Karpas-422 (cell line): ENCODE results near the gene MMP7. TPM values are rescaled to one million over a fixed set of nuclear protein-coding genes. Genes with fewer than 3 reads are reported as not detected.
"Not testable (repeated sequence)": the region's sequence is repeated elsewhere in the genome, so short reads cannot be mapped to it uniquely, and the experiment has no call there.

Experiments
- DNase-seq: peaks from one replicate; pipeline ENCODE4 v3.0.0-alpha.2; 2015
- H2AFZ ChIP-seq: fragments of 200-600 bp; sonication (generic); 2 replicates; pipeline ENCODE4 v1.6.1; 2014; ENCODE audit warnings: antibody characterized with exemption, low read length, mixed read lengths
- H3K27ac ChIP-seq: fragments of 200-600 bp; sonication (generic); 2 replicates; pipeline ENCODE4 v1.5.1; 2014; ENCODE audit warnings: mild to moderate bottlenecking, low read length, moderate library complexity
- H3K27me3 ChIP-seq: fragments of 200-600 bp; sonication (generic); 2 replicates; pipeline ENCODE4 v1.6.1; 2014; ENCODE audit warnings: low read length, mixed read lengths
- H3K36me3 ChIP-seq: fragments of 200-600 bp; sonication (generic); 2 replicates; pipeline ENCODE4 v1.6.1; 2014; ENCODE audit warnings: low read length, mixed read lengths; ENCODE audit not compliant: insufficient read depth
- H3K4me1 ChIP-seq: fragments of 200-600 bp; sonication (generic); 2 replicates; pipeline ENCODE4 v1.6.1; 2014; ENCODE audit warnings: mild to moderate bottlenecking, low read length, mixed read lengths
- H3K4me2 ChIP-seq: fragments of 200-600 bp; sonication (generic); 2 replicates; pipeline ENCODE4 v1.6.1; 2014; ENCODE audit warnings: low read length, low read depth, mild to moderate bottlenecking; ENCODE audit not compliant: poor library complexity, severe bottlenecking
- H3K4me3 ChIP-seq: fragments of 200-600 bp; sonication (generic); 2 replicates; pipeline ENCODE4 v1.5.1; 2014; ENCODE audit warnings: mild to moderate bottlenecking, antibody characterized with exemption, low read length, mixed read lengths
- H3K79me2 ChIP-seq: fragments of 200-600 bp; sonication (generic); 2 replicates; pipeline ENCODE4 v1.6.1; 2014; ENCODE audit warnings: mild to moderate bottlenecking, low read length, mixed read lengths
- H3K9ac ChIP-seq: fragments of 200-600 bp; sonication (generic); 2 replicates; pipeline ENCODE4 v1.6.0; 2014; ENCODE audit warnings: low read length
- H3K9me2 ChIP-seq: fragments of 200-600 bp; sonication (generic), shearing (Covaris generic); replicated peaks from 2 replicates; pipeline ENCODE4 v1.6.0; 2014; ENCODE audit warnings: mild to moderate bottlenecking, low read length, moderate library complexity; ENCODE audit not compliant: insufficient read depth
- H3K9me3 ChIP-seq: fragments of 300-700, 200-600 bp; sonication (generic); 2 replicates; pipeline ENCODE4 v1.6.1; 2014; ENCODE audit warnings: low read length, mixed read lengths
- H4K20me1 ChIP-seq: fragments of 200-600 bp; sonication (generic); 2 replicates; pipeline ENCODE4 v1.6.1; 2014; ENCODE audit warnings: mild to moderate bottlenecking, antibody characterized with exemption, low read length, low read depth; ENCODE audit not compliant: insufficient read depth
- total RNA-seq: library from RNA; depleted of rRNA; stranded (reverse); fragments of >200 nt; shearing (Covaris generic); gene quantifications from 2 replicates; pipeline ENCODE4 v1.2.3, GENCODE V29; 2014; ENCODE audit warnings: low replicate concordance

The MMP7 gene
- total RNA-seq, 1 experiment from 2014 or later: 0.34 TPM

DNA sequence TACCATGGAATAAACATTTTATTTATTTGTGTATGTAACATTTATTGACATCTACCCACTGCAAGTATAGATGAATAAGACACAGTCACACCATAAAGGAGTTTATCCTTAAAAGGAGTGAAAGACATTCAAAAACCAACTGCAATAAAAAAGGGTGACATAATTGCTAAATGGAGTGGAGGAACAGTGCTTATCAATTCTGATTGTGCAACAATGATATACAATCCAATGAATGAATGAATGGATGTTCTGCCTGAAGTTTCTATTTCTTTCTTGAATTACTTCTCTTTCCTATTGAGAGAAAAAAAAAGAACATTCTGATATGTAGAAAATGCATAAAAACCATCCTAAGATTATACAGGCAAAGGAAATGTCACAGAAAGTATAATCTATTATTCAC is 10.0 kb downstream of the MMP7 start:
- Histone ChIP-seq H3K4me2 (no peak overlapping the region), H3K4me3 (no peak overlapping the region), H3K9ac (no peak overlapping the region), H3K36me3 (no peaks in the 10 kb centered on the region), H3K9me3 (no peaks in the 10 kb centered on the region), H2AFZ (no peak overlapping the region), H3K79me2 (no peaks in the 10 kb centered on the region), H3K4me1 (no peaks in the 10 kb centered on the region), H4K20me1 (no peaks in the 10 kb centered on the region), H3K9me2 (no peaks in the 10 kb centered on the region), H3K27me3 (no peaks in the 10 kb centered on the region), H3K27ac (no peak overlapping the region)
- DNase-seq: no peak

DNA sequence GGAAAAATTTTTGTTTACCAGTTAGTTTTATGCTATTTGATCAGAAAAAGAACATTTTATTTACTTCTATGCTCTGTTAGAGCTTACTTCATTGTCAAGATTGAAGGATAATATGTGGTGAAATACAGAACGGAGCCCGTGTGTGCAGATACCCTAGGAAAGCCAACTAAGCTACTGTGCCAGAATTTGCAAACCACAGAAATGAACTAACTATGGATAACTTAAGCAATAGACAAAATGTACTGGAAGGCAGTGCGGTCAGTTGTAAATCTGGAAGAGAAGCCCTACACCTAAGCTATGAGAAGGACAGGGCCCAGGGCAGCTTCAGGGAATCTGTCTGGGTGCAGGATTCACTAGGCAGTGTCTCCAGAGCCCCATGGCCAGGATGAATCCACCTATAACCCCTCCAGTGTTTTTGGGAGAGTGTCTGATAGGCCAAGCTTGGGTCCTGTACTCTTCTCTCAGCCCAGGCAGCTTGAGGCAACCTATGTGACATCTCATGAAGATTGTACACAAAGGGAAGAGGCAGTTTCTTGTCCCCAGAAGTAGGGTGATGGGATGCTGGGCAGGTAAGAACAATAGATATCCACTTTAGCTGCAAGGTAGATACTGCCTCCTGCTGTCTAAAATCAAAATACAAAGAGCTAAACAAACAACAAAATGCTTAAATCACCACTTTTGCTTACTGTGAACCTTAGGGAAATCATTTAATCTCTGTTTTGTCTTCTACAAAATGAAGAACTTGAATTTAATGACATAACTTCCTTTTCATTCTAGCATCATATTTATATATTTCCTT is 12.1 kb downstream of the MMP7 start:
- Histone ChIP-seq H4K20me1 (no peaks in the 10 kb centered on the region), H2AFZ (no peak overlapping the region), H3K4me1 (no peaks in the 10 kb centered on the region), H3K4me3 (no peak overlapping the region), H3K9me3 (no peaks in the 10 kb centered on the region), H3K9me2 (no peaks in the 10 kb centered on the region), H3K27ac (no peak overlapping the region), H3K27me3 (no peaks in the 10 kb centered on the region), H3K4me2 (no peak overlapping the region), H3K9ac (no peak overlapping the region), H3K36me3 (no peaks in the 10 kb centered on the region), H3K79me2 (no peaks in the 10 kb centered on the region)
- peak; percentile 59 for DNase-seq

DNA sequence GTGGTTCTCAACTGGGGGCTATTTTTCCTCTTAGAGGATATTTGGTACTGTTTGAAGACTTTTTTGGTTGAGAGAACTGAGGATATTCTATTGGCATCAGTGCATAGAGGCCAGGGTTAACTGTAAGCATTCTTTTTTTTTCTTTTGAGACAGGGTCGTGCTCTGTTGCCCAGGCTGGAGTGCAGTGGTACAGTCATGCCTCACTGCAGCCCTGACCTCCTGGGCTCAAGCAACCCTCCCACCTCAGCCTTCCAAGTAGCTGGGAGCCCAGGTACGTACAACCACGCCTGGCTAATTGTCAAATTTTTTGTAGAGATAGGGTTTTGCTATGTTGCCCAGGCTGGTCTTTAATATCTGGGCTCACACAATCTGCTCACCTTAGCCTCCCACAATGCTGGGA is 12.9 kb downstream of the MMP7 start:
- Histone ChIP-seq H4K20me1 (no peaks in the 10 kb centered on the region), H3K4me2 (no peak overlapping the region), H3K9me3 (no peaks in the 10 kb centered on the region), H3K9me2 (no peaks in the 10 kb centered on the region), H3K9ac (no peak overlapping the region), H3K4me3 (no peak overlapping the region), H3K27me3 (no peaks in the 10 kb centered on the region), H2AFZ (no peak overlapping the region), H3K79me2 (no peaks in the 10 kb centered on the region), H3K4me1 (no peaks in the 10 kb centered on the region), H3K36me3 (no peaks in the 10 kb centered on the region), H3K27ac (no peak overlapping the region)
- DNase-seq: no peak

DNA sequence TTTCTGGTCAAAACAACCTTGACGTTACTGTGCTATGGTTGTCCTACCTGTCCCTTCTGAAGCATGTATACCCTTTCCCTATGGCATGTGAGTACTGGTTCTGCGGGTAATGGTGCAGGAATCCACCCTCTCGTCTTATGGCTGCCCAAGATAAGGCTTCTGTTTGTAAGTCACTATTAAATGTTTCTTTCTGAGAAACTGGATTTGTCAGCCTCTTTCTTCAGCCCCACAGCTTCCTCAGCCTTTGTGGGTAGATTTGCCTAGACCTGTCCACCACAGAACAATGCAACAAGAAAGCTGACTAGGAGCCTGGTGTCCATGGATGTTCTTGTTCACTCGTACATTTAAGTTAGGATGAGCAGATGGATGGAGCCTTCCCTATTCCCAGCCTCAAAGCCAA is 14.4 kb downstream of the MMP7 start:
- DNase-seq: no peak
- Histone ChIP-seq H4K20me1 (no peaks in the 10 kb centered on the region), H3K36me3 (no peaks in the 10 kb centered on the region), H3K4me1 (no peaks in the 10 kb centered on the region), H3K27me3 (no peaks in the 10 kb centered on the region), H3K9me2 (no peaks in the 10 kb centered on the region), H3K4me2 (no peak overlapping the region), H3K9ac (no peak overlapping the region), H3K27ac (no peak overlapping the region), H3K79me2 (no peaks in the 10 kb centered on the region), H3K4me3 (no peak overlapping the region), H2AFZ (no peak overlapping the region), H3K9me3 (no peaks in the 10 kb centered on the region)

DNA sequence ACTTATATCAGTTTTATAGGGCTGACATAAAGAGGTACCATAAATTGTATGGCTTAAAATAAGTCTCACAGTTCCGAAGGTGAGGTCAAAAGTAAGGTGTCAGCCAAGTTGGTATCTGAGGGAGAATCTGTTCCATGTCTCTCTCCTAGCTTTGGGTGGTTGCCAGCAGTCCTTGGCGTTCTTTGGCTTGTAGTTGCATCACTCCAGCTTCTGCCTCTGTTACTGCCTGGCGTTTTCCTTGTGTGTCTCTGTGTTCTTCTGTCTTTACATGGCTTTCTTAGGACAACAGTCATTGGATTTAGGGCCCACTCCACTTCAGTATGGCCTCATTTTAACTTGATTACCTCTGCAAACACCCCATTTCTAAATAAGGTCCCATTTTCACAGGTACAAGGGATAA is 16.7 kb downstream of the MMP7 start:
- no peak overlapping the region for H2AFZ ChIP-seq
- no peaks in the 10 kb centered on the region for H3K4me1 ChIP-seq
- H3K27ac ChIP-seq: no peak overlapping the region
- no peaks in the 10 kb centered on the region for H3K9me3 ChIP-seq
- H3K9ac ChIP-seq: no peak overlapping the region
- H3K9me2 ChIP-seq: no peaks in the 10 kb centered on the region
- no peak overlapping the region for H3K4me2 ChIP-seq
- H3K36me3 ChIP-seq: no peaks in the 10 kb centered on the region
- no peaks in the 10 kb centered on the region for H3K27me3 ChIP-seq
- no peaks in the 10 kb centered on the region for H3K79me2 ChIP-seq
- no peak overlapping the region for H3K4me3 ChIP-seq
- DNase-seq: no peak
- no peaks in the 10 kb centered on the region for H4K20me1 ChIP-seq

DNA sequence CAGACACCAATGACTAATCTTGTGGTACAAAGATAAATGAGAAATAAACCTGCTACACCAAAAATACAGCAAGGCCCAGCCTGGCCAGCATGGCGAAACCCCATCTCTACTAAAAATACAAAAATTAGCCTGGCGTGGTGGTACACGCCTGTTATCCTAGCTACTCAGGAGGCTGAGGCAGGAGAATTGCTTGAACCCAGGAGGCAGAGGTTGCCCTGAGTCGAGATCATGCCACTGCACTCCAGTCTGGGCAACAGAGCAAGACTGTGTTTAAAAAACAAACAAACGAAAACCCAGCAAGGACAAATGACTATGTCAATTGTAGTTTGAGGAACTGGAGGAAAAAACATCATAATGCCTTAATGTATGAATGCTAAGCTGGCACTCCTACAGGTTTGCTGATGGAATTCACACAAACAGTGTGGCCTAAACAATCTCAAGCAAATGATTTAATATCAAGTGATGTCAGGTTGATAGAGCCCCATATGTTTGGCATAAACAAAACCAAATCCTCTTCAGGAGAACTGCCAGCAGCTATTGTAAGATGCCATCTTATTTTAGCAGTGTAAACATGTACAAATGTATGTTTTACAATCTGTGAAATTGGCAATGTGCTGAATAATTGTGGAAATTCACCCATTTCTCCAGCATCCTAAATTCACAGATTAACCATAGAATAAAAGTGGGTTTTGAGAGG is 20.0 kb downstream of the MMP7 start:
- Histone ChIP-seq H3K27me3 (no peaks in the 10 kb centered on the region), H3K27ac (no peak overlapping the region), H4K20me1 (no peaks in the 10 kb centered on the region), H3K79me2 (no peaks in the 10 kb centered on the region), H3K9me3 (no peaks in the 10 kb centered on the region), H3K9me2 (no peaks in the 10 kb centered on the region), H3K4me1 (no peaks in the 10 kb centered on the region), H2AFZ (no peak overlapping the region), H3K36me3 (no peaks in the 10 kb centered on the region), H3K4me3 (no peak overlapping the region), H3K9ac (no peak overlapping the region), H3K4me2 (no peak overlapping the region)
- DNase-seq: no peak

DNA sequence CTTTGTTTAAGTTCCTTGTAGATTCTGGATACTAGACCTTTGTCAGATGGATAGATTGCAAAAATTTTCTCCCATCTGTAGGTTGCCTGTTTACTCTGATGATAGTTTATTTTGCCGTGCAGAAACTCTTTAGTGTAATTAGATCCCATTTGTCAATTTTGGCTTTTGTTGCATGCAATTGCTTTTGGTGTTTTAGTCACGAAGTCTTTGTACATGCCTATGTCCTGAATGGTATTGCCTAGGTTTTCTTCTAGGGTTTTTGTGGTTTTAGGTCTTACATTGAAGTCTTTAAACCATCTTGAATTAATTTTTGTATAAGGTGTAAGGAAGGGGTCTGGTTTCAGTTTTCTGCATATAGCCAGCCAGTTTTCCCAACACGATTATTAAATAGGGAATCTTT is 27.7 kb downstream of the MMP7 start:
- DNase-seq, H3K4me3 ChIP-seq, H3K27ac ChIP-seq, H3K4me1 ChIP-seq, H4K20me1 ChIP-seq, H3K4me2 ChIP-seq, H3K36me3 ChIP-seq, H2AFZ ChIP-seq, H3K27me3 ChIP-seq, H3K9ac ChIP-seq, H3K9me3 ChIP-seq, H3K9me2 ChIP-seq, H3K79me2 ChIP-seq: not testable (repeated sequence)

DNA sequence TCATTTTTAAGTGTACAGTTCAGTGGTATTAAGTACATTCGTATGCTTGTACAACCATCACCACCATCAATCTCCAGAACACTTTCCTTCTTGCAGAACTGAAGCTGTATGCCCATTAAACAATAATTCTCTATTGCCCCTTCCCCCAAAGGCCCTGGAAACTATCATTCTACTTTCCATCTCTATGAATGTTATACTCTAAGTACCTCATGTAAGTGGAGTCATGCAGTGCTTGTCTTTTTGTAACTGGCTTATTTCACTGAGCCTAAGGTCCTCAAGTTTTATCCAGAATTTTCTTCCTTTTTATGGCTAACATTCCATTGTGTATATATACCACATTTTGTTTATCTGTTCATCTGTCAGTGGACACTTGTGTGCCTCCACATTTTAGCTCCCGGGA is 29.7 kb downstream of the MMP7 start:
- Histone ChIP-seq H3K9me2 (no peaks in the 10 kb centered on the region), H2AFZ (no peak overlapping the region), H3K36me3 (no peaks in the 10 kb centered on the region), H3K4me2 (no peak overlapping the region), H4K20me1 (no peaks in the 10 kb centered on the region), H3K4me3 (no peak overlapping the region), H3K9me3 (no peaks in the 10 kb centered on the region), H3K9ac (no peak overlapping the region), H3K79me2 (no peaks in the 10 kb centered on the region), H3K4me1 (peaks cover 1% of the 10 kb centered on the region; the same call in 1 of the 2 replicates), H3K27ac (no peak overlapping the region), H3K27me3 (no peaks in the 10 kb centered on the region)
- no peak for DNase-seq
